Smooth muscle cell (in vitro differentiated cells): Measurements from ENCODE around the gene CCDC40. TPM values are rescaled to one million over a fixed set of nuclear protein-coding genes. Genes with fewer than 3 reads are reported as not detected.
A peak's percentile ranks its signal among the peaks of the same experiment; 100 is the strongest.

Experiments
- DNase-seq: peaks from one replicate; lab custom pipeline; 2025; ENCODE audit not compliant: unreplicated experiment; lab: John Stamatoyannopoulos, UW
- H2AFZ ChIP-seq: fragments of 200-600 bp; sonication (generic); 2 replicates; pipeline ENCODE4 v1.6.0; 2016; ENCODE audit warnings: antibody characterized with exemption, low read depth, mild to moderate bottlenecking
- H3F3A ChIP-seq: fragments of 200-600 bp; sonication (generic); 2 replicates; pipeline ENCODE4 v1.6.0; 2017; ENCODE audit warnings: antibody characterized with exemption, low read depth
- H3K27ac ChIP-seq: fragments of 200-600 bp; sonication (generic); 2 replicates; pipeline ENCODE4 v1.5.1; 2016; ENCODE audit warnings: low read depth, mild to moderate bottlenecking
- H3K27me3 ChIP-seq: fragments of 200-600 bp; sonication (generic); 2 replicates; pipeline ENCODE4 v1.6.1; 2016; ENCODE audit warnings: low read depth, mild to moderate bottlenecking
- H3K36me3 ChIP-seq: fragments of 200-600 bp; sonication (generic); 2 replicates; pipeline ENCODE4 v1.5.1; 2016; ENCODE audit warnings: low read depth
- H3K4me1 ChIP-seq: fragments of 200-600 bp; sonication (generic); 2 replicates; pipeline ENCODE4 v1.5.1; 2016; ENCODE audit warnings: low read depth
- H3K4me2 ChIP-seq: fragments of 200-600 bp; sonication (generic); 2 replicates; pipeline ENCODE4 v1.6.0; 2016; ENCODE audit warnings: mild to moderate bottlenecking
- H3K4me3 ChIP-seq: fragments of 200-600 bp; sonication (generic); 2 replicates; pipeline ENCODE4 v1.5.1; 2016; ENCODE audit warnings: mild to moderate bottlenecking
- H3K79me2 ChIP-seq: fragments of 200-600 bp; sonication (generic); 2 replicates; pipeline ENCODE4 v1.6.0; 2016; ENCODE audit warnings: low read depth, mild to moderate bottlenecking
- H3K9ac ChIP-seq: fragments of 200-600 bp; sonication (generic); 2 replicates; pipeline ENCODE4 v1.6.0; 2016; ENCODE audit warnings: low read depth
- H3K9me3 ChIP-seq: fragments of 200-600 bp; sonication (generic); replicated peaks from 2 replicates; pipeline ENCODE4 v1.5.1; 2016; ENCODE audit warnings: low read depth
- H4K20me1 ChIP-seq: fragments of 200-600 bp; sonication (generic); 2 replicates; pipeline ENCODE4 v1.6.0; 2016; ENCODE audit warnings: low read depth
- CTCF ChIP-seq: fragments of 200-600 bp; sonication (generic); IDR thresholded peaks from 2 replicates; pipeline ENCODE4 v1.5.1; 2017; ENCODE audit warnings: borderline replicate concordance, mild to moderate bottlenecking, antibody characterized with exemption; ENCODE audit not compliant: insufficient read depth, poor library complexity, severe bottlenecking
- WGBS: methylation state at CpG from one replicate; pipeline ENCODE4 v1.1.7; 2016; ENCODE audit warnings: low lambda C conversion rate; 5-methylcytosine and 5-hydroxymethylcytosine counted together
- polyA plus RNA-seq: library from polyadenylated mRNA; unstranded; fragments of >200 nt; fragmentation: Nextera tagmentation; extraction: Ambion mirVana; gene quantifications from 2 replicates; pipeline ENCODE4 v1.2.1, GENCODE V29; 2016
- total RNA-seq: library from RNA; depleted of rRNA; stranded (reverse); fragments of >200 nt; gene quantifications from 2 replicates; pipeline ENCODE4 v1.2.3, GENCODE V29; 2014

The CCDC40 gene
- total and polyA plus RNA-seq, 2 experiments from 2014 or later, result 0.81 to 5.9 TPM

GRCh38 chr17:80109066-80109660 lies 72.7 kb downstream of the CCDC40 start:
- 92% methylated on average over 13 of the region's 13 CpGs for WGBS
- Histone ChIP-seq H3K36me3 (no peaks in the 10 kb centered on the region), H4K20me1 (no peaks in the 10 kb centered on the region), H2AFZ (no peak overlapping the region), H3K4me3 (no peak overlapping the region), H3K4me1 (no peaks in the 10 kb centered on the region), H3F3A (no peaks in the 10 kb centered on the region), H3K79me2 (no peaks in the 10 kb centered on the region), H3K27me3 (no peaks in the 10 kb centered on the region), H3K9ac (no peak overlapping the region), H3K27ac (peak overlapping the region; percentile 59), H3K9me3 (no peaks in the 10 kb centered on the region), H3K4me2 (no peak overlapping the region)
- TF ChIP-seq CTCF, result no peak
- no peak for DNase-seq

GRCh38 chr17:80109713-80110446 lies 73.4 kb downstream of the CCDC40 start:
- TF ChIP-seq CTCF, result no peak
- Histone ChIP-seq H3K79me2 (no peaks in the 10 kb centered on the region), H3K4me1 (no peaks in the 10 kb centered on the region), H3K4me2 (no peak overlapping the region), H3K9ac (no peak overlapping the region), H3K9me3 (no peaks in the 10 kb centered on the region), H3F3A (no peaks in the 10 kb centered on the region), H2AFZ (no peak overlapping the region), H3K36me3 (no peaks in the 10 kb centered on the region), H3K4me3 (no peak overlapping the region), H4K20me1 (no peaks in the 10 kb centered on the region), H3K27me3 (no peaks in the 10 kb centered on the region), H3K27ac (peak overlapping the region; percentile 63)
- 93% methylated on average over 30 of the region's 30 CpGs for WGBS
- no peak for DNase-seq

GRCh38 chr17:80110447-80110812 lies 74.0 kb downstream of the CCDC40 start:
- H3F3A ChIP-seq, result no peaks in the 10 kb centered on the region
- no peak overlapping the region for H3K9ac ChIP-seq
- TF ChIP-seq CTCF, result no peak
- no peak overlapping the region for H2AFZ ChIP-seq
- no peaks in the 10 kb centered on the region for H3K9me3 ChIP-seq
- H4K20me1 ChIP-seq, result no peaks in the 10 kb centered on the region
- H3K4me3 ChIP-seq, result no peak overlapping the region
- H3K4me2 ChIP-seq, result no peak overlapping the region
- H3K27ac ChIP-seq, result no peak overlapping the region
- H3K79me2 ChIP-seq, result no peaks in the 10 kb centered on the region
- DNase-seq, result no peak
- H3K36me3 ChIP-seq, result no peaks in the 10 kb centered on the region
- H3K27me3 ChIP-seq, result no peaks in the 10 kb centered on the region
- H3K4me1 ChIP-seq, result no peaks in the 10 kb centered on the region
- WGBS, result 82% methylated on average over 9 of the region's 9 CpGs
